ENCODE results near the gene POGK.
"Not testable (repeated sequence)": the region's sequence is repeated elsewhere in the genome, so short reads cannot be mapped to it uniquely, and the experiment has no call there.

Gene POGK

GRCh38 chr1:166874464-166874863, 35.2 kb downstream of the POGK start:
- H3K9ac ChIP-seq (ENCODE audit: low read depth, low read length) = no peak overlapping the region
- no peaks in the 10 kb centered on the region for H3K9me3 ChIP-seq (ENCODE audit: control insufficient read depth, insufficient read depth, low read length)
- H3K36me3 ChIP-seq (ENCODE audit: insufficient read depth, low read length) = no peaks in the 10 kb centered on the region
- H3K4me1 ChIP-seq (ENCODE audit: insufficient read depth, low read length) = peaks cover 3% of the 10 kb centered on the region; the same call in 1 of the 2 replicates

DNA sequence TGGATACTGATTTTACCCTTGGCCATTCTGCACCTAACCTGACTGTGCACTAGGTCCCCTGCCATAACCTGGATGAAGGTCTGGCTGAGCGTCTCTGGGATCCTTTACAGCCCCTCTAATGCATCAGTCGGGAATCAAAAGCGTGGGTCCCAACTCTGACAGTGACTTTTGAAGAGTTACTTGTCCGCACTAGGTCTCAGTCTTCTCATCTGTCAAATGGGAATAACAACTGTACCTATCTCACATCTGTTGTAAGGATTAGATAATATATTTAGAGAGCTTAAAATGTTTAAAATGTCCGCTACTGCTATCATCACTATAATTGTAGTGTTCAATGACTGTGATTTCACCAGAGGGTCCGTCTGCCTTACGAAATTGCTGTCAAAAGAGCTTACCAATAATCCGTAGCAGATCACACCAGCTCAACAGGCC, 36.0 kb downstream of the POGK start:
- H3K9ac ChIP-seq (ENCODE audit: low read depth, low read length) = peak overlapping the region; percentile 91
- no peaks in the 10 kb centered on the region for H3K9me3 ChIP-seq (ENCODE audit: control insufficient read depth, insufficient read depth, low read length)
- H3K4me1 ChIP-seq (ENCODE audit: insufficient read depth, low read length) = peaks cover 3% of the 10 kb centered on the region; the same call in 1 of the 2 replicates
- H3K36me3 ChIP-seq (ENCODE audit: insufficient read depth, low read length) = no peaks in the 10 kb centered on the region

GRCh38 chr1:166875734-166876539, 36.7 kb downstream of the POGK start, which contains the start of gene TADA1:
TADA1 (minus strand) TSS chr1:166876264; CDS start chr1:166876233, 31 bp downstream.
- H3K4me1 ChIP-seq (ENCODE audit: insufficient read depth, low read length) = peaks cover 3% of the 10 kb centered on the region; the same call in 1 of the 2 replicates
- H3K9me3 ChIP-seq (ENCODE audit: control insufficient read depth, insufficient read depth, low read length) = no peaks in the 10 kb centered on the region
- no peaks in the 10 kb centered on the region for H3K36me3 ChIP-seq (ENCODE audit: insufficient read depth, low read length)
- H3K9ac ChIP-seq (ENCODE audit: low read depth, low read length) = peak within 1 kb of the TSS; percentile 91

DNA sequence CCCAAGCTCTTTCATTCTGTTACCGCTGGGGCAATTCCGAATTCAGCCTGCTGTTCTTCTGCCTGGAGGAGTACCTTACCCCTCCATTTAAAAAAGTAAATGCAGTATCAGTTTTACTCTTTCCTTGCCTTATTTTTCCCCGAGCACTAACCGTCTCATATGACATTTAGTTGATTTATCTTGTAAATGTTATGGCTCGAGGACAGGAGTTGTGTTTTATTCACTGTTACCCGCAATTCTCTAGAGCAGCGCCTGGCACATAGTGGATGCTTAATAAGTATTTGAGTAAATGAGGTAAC, 37.2 kb downstream of the POGK start:
- Histone ChIP-seq H3K36me3 (ENCODE audit: insufficient read depth, low read length) (no peaks in the 10 kb centered on the region), H3K4me1 (ENCODE audit: insufficient read depth, low read length) (peaks cover 3% of the 10 kb centered on the region; the same call in 1 of the 2 replicates), H3K9ac (ENCODE audit: low read depth, low read length) (peak overlapping the region; percentile 91), H3K9me3 (ENCODE audit: control insufficient read depth, insufficient read depth, low read length) (no peaks in the 10 kb centered on the region)

DNA sequence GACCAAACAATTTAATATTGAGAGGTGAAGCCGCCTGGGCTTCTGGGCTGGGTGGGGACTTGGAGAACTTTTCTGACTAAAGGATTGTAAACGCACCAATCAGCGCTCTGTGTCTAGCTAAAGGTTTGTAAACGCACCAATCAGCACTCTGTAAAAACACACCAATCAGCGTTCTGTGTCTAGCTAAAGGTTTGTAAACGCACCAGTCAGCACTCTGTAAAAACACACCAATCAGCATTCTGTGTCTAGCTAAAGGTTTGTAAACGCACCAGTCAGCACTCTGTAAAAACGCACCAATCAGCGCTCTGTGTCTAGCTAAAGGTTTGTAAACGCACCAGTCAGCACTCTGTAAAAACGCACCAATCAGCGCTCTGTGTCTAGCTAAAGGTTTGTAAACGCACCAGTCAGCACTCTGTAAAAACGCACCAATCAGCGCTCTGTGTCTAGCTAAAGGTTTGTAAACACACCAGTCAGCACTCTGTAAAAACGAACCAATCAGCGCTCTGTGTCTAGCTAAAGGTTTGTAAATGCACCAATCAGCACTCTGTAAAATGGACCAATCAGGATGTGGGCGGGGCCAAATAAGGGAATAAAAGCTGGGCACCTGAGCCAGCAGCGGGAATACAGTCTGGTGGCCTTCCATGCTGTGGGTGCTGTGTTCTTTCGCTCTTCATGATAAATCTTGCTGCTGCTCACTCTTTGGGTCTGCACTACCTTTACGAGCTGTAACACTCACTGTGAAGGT, 39.1 kb downstream of the POGK start:
- H3K4me1 ChIP-seq (ENCODE audit: insufficient read depth, low read length); H3K9ac ChIP-seq (ENCODE audit: low read depth, low read length); H3K36me3 ChIP-seq (ENCODE audit: insufficient read depth, low read length); H3K9me3 ChIP-seq (ENCODE audit: control insufficient read depth, insufficient read depth, low read length): not testable (repeated sequence)

- Histone ChIP-seq H3K9me3 (ENCODE audit: control insufficient read depth, insufficient read depth, low read length) (no peaks in the 10 kb centered on the region), H3K36me3 (ENCODE audit: insufficient read depth, low read length) (no peaks in the 10 kb centered on the region), H3K9ac (ENCODE audit: low read depth, low read length) (no peak overlapping the region), H3K4me1 (ENCODE audit: insufficient read depth, low read length) (no peaks in the 10 kb centered on the region)
These were observed 43.6 kb downstream of the POGK start for GRCh38 chr1:166882893-166883292.

GRCh38 chr1:166884040-166884642, 44.9 kb downstream of the POGK start:
- Histone ChIP-seq H3K9ac (ENCODE audit: low read depth, low read length) (peak overlapping the region; percentile 40; the same call in 1 of the 2 replicates), H3K9me3 (ENCODE audit: control insufficient read depth, insufficient read depth, low read length) (no peaks in the 10 kb centered on the region), H3K36me3 (ENCODE audit: insufficient read depth, low read length) (no peaks in the 10 kb centered on the region), H3K4me1 (ENCODE audit: insufficient read depth, low read length) (no peaks in the 10 kb centered on the region)

DNA sequence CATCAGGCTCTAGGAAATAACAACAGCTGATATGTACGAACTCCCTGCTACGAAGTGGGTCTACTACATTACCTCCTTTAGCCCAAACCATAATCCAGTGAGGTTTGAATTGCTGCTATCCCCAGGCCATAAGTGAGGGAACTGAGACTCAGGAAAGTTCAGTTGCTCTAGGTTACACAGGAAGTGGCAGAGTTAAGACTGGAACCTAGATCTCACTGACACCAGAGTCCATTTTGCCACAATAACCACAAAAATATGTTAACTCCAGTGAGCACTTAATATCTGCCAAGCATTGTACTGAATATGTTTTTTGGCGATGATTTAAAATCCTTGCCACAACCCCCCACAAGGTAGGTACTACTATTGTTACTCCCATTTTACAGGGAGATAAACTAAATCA, 45.7 kb downstream of the POGK start:
- H3K9me3 ChIP-seq (ENCODE audit: control insufficient read depth, insufficient read depth, low read length) = no peaks in the 10 kb centered on the region
- H3K4me1 ChIP-seq (ENCODE audit: insufficient read depth, low read length) = no peaks in the 10 kb centered on the region

DNA sequence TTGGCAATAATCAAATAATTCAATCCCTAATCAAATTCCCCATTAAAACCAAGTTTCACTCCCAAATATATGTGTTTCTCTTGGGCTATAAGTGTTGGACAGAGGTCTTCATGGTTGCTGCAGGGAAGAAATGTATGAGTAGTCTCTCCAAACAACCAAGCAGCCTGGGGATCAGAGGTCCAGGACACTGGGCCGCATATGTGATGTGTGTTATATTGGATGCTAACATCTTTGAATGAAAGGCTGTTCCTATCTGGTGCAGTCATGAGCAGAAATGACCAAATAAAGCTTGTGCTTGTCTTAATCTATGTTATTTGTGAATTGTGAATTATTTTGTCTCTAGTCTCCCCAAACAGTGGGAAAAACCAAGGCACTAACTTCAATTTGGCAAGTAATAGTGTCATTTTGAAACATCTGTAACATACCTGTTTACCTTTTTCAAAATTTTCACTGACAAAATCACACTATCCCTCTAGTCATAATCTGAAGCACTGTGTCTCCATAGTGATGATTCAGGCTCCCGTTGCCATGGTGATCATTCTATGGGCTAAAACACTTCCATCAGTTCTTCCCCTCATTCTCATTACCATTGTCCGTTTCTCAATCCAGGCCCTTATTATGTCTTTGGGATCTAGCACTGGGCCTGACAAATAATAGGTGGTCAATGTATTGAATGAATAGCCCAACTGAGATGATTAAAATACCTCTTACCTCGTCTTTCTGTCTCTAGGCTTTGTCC, 49.3 kb downstream of the POGK start:
- Histone ChIP-seq H3K9me3 (ENCODE audit: control insufficient read depth, insufficient read depth, low read length) (no peaks in the 10 kb centered on the region), H3K36me3 (ENCODE audit: insufficient read depth, low read length) (no peaks in the 10 kb centered on the region), H3K4me1 (ENCODE audit: insufficient read depth, low read length) (no peaks in the 10 kb centered on the region), H3K9ac (ENCODE audit: low read depth, low read length) (no peak overlapping the region)

More for the DNA sequence above, 45.7 kb downstream of the POGK start:
- Histone ChIP-seq H3K9ac (ENCODE audit: low read depth, low read length) (no peak overlapping the region), H3K36me3 (ENCODE audit: insufficient read depth, low read length) (no peaks in the 10 kb centered on the region)

- Histone ChIP-seq H3K9me3 (ENCODE audit: control insufficient read depth, insufficient read depth, low read length) (no peaks in the 10 kb centered on the region), H3K9ac (ENCODE audit: low read depth, low read length) (no peak overlapping the region), H3K36me3 (ENCODE audit: insufficient read depth, low read length) (no peaks in the 10 kb centered on the region), H3K4me1 (ENCODE audit: insufficient read depth, low read length) (no peaks in the 10 kb centered on the region)
These were observed 50.5 kb downstream of the POGK start for GRCh38 chr1:166889776-166890175.

DNA sequence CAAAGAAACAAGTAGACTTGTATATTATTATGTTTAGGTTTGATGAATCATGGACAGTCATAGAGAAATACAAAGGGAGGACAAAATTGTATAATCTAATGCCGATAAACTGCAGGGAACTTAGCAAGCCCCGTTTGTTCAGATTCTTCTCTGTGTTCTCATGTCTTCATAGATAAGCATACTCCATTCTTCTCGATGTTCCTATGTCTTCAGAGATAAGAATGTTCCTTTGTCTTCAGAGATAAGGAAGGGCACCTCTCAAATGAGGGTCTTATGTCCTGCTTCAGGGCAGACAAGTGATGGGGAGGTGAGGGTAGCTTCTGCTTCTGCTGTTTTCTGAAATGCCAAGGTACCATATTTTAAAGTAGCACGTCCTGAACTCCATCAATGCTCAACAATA, 56.5 kb downstream of the POGK start:
- Histone ChIP-seq H3K36me3 (ENCODE audit: insufficient read depth, low read length) (no peaks in the 10 kb centered on the region), H3K9me3 (ENCODE audit: control insufficient read depth, insufficient read depth, low read length) (peaks cover 5% of the 10 kb centered on the region; the same call in 1 of the 2 replicates), H3K4me1 (ENCODE audit: insufficient read depth, low read length) (no peaks in the 10 kb centered on the region), H3K9ac (ENCODE audit: low read depth, low read length) (no peak overlapping the region)

- Histone ChIP-seq H3K9me3 (ENCODE audit: control insufficient read depth, insufficient read depth, low read length) (peaks cover 5% of the 10 kb centered on the region; the same call in 1 of the 2 replicates), H3K9ac (ENCODE audit: low read depth, low read length) (no peak overlapping the region), H3K4me1 (ENCODE audit: insufficient read depth, low read length) (no peaks in the 10 kb centered on the region; the same call in 1 of the 2 replicates), H3K36me3 (ENCODE audit: insufficient read depth, low read length) (no peaks in the 10 kb centered on the region)
These were observed 60.5 kb downstream of the POGK start for GRCh38 chr1:166899769-166900168.

DNA sequence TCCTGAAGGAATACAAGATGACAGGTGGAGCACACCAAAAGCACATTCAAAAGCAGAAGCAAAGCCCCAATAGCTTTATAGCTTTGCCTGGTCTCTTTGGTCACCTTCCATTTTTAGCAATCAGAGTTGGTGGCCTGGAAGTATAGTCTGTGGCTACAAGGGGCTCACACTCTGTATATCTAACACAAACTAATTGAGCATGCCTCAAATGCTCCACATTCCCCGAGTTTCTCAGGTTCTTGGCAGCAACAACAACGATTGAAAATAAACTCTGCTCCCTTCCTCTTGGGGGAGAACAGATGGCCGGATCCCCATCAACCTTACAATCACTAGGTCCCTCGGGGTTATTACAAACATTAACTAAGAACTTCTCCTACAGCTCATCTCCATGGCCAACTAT, 61.7 kb downstream of the POGK start:
- peaks cover 5% of the 10 kb centered on the region; the same call in 1 of the 2 replicates for H3K9me3 ChIP-seq (ENCODE audit: control insufficient read depth, insufficient read depth, low read length)
- no peak overlapping the region for H3K9ac ChIP-seq (ENCODE audit: low read depth, low read length)
- no peaks in the 10 kb centered on the region for H3K36me3 ChIP-seq (ENCODE audit: insufficient read depth, low read length)
- H3K4me1 ChIP-seq (ENCODE audit: insufficient read depth, low read length) = no peaks in the 10 kb centered on the region; the same call in 1 of the 2 replicates

DNA sequence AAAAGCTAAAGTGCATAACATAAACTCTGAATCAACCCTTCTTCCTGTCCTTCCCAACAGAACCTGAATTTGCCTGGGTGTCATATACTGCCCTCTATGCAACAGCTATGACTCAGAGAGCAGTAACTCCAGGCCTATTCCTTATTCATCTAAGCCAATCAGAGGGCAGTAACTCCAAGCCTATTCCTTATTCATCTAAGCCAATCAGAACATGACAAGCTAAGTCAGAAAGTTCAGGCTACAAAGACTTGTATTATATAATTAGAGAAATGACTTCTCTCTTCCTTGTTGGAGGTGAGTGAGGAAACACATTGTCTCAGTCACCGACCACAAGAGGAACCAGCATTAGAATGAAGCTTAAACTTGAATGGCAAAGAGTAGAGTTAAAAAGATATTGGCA, 63.0 kb downstream of the POGK start:
- H3K4me1 ChIP-seq (ENCODE audit: insufficient read depth, low read length) = no peaks in the 10 kb centered on the region; the same call in 1 of the 2 replicates
- H3K9ac ChIP-seq (ENCODE audit: low read depth, low read length) = no peak overlapping the region
- no peaks in the 10 kb centered on the region for H3K36me3 ChIP-seq (ENCODE audit: insufficient read depth, low read length)
- no peaks in the 10 kb centered on the region for H3K9me3 ChIP-seq (ENCODE audit: control insufficient read depth, insufficient read depth, low read length)

Measured in ES-I3 (cell line).